DND-41 (cell line): ENCODE results near the gene GTPBP4.

ENCODE experiments used
- ATAC-seq: fragments of 200-7000 bp; cut with Tn5 transposase; 3 replicates; pipeline ENCODE4 v1.9.1; 2021; ENCODE audit warnings: low read depth; ENCODE audit not compliant: insufficient read depth
- DNase-seq: peaks from one replicate; pipeline ENCODE4 v3.0.0-alpha.2; 2020
- H2AFZ ChIP-seq: 2 replicates; pipeline ENCODE4 v1.6.0; 2012; ENCODE audit warnings: low read depth, low read length
- H3K27ac ChIP-seq: 2 replicates; pipeline ENCODE4 v1.5.1; 2012; ENCODE audit warnings: low read length, inconsistent platforms
- H3K27me3 ChIP-seq: fragments of 200-600 bp; sonication (generic); 2 replicates; pipeline ENCODE4 v1.6.0; 2012; ENCODE audit warnings: low read length, mild to moderate bottlenecking, inconsistent platforms; ENCODE audit not compliant: insufficient read depth, poor library complexity
- H3K36me3 ChIP-seq: 2 replicates; pipeline ENCODE4 v1.5.1; 2012; ENCODE audit warnings: low read length, inconsistent platforms; ENCODE audit not compliant: insufficient read depth
- H3K4me1 ChIP-seq: 2 replicates; pipeline ENCODE4 v1.5.1; 2012; ENCODE audit warnings: mild to moderate bottlenecking, low read length; ENCODE audit not compliant: insufficient read depth
- H3K4me2 ChIP-seq: 2 replicates; pipeline ENCODE4 v1.6.0; 2012; ENCODE audit warnings: mild to moderate bottlenecking, moderate library complexity, low read length, inconsistent platforms; ENCODE audit not compliant: insufficient read depth
- H3K4me3 ChIP-seq, 2 experiments: fragments of 200-600 bp in 1 of 2; shearing (Covaris generic) in 1 of 2; 2 replicates each; pipeline ENCODE4 v1.5.1; 2012 to 2016; ENCODE audit warnings: inconsistent platforms in 2 of 2, low read length in 2 of 2, mild to moderate bottlenecking in 2 of 2, low read depth in 1 of 2, moderate library complexity in 1 of 2
- H3K79me2 ChIP-seq: 2 replicates; pipeline ENCODE4 v1.6.0; 2012; ENCODE audit warnings: low read length, inconsistent platforms; ENCODE audit not compliant: insufficient read depth
- H3K9ac ChIP-seq: 2 replicates; pipeline ENCODE4 v1.6.0; 2012; ENCODE audit warnings: low read depth, mild to moderate bottlenecking, inconsistent platforms, low read length, moderate library complexity
- H3K9me3 ChIP-seq: 2 replicates; pipeline ENCODE4 v1.5.1; 2012; ENCODE audit warnings: low read length, moderate library complexity, mild to moderate bottlenecking, inconsistent platforms; ENCODE audit not compliant: insufficient read depth, severe bottlenecking
- H4K20me1 ChIP-seq: 2 replicates; pipeline ENCODE4 v1.6.0; 2012; ENCODE audit warnings: low read length; ENCODE audit not compliant: insufficient read depth
- EZH2 ChIP-seq: IDR thresholded peaks from 3 replicates; pipeline ENCODE4 v1.6.1; 2012; ENCODE audit warnings: borderline replicate concordance, low read depth, mild to moderate bottlenecking, moderate library complexity, low read length, inconsistent platforms; ENCODE audit not compliant: severe bottlenecking
- TF ChIP-seq, protein P1 (sequence below): IDR thresholded peaks from 2 replicates; pipeline ENCODE4 v1.5.1; 2012; ENCODE audit warnings: borderline replicate concordance, low read length, moderate library complexity, mild to moderate bottlenecking; ENCODE audit not compliant: poor library complexity, severe bottlenecking; ENCODE audit errors: extremely low read depth

The GTPBP4 gene

GRCh38 chr10:983401-983800, 4.8 kb upstream of the GTPBP4 start:
- peaks cover 21% of the 10 kb centered on the region for H3K79me2 ChIP-seq
- no peak overlapping the region for H3K4me3 ChIP-seq
- no peaks in the 10 kb centered on the region; the same call in none of the 2 replicates for H3K36me3 ChIP-seq
- no peak overlapping the region for H3K4me2 ChIP-seq
- no peaks in the 10 kb centered on the region for H3K27me3 ChIP-seq
- H3K9me3 ChIP-seq, result peaks cover 27% of the 10 kb centered on the region
- H3K9ac ChIP-seq, result no peak overlapping the region
- no peak overlapping the region for H2AFZ ChIP-seq
- ATAC-seq, result no peak
- TF ChIP-seq, protein P1, sequence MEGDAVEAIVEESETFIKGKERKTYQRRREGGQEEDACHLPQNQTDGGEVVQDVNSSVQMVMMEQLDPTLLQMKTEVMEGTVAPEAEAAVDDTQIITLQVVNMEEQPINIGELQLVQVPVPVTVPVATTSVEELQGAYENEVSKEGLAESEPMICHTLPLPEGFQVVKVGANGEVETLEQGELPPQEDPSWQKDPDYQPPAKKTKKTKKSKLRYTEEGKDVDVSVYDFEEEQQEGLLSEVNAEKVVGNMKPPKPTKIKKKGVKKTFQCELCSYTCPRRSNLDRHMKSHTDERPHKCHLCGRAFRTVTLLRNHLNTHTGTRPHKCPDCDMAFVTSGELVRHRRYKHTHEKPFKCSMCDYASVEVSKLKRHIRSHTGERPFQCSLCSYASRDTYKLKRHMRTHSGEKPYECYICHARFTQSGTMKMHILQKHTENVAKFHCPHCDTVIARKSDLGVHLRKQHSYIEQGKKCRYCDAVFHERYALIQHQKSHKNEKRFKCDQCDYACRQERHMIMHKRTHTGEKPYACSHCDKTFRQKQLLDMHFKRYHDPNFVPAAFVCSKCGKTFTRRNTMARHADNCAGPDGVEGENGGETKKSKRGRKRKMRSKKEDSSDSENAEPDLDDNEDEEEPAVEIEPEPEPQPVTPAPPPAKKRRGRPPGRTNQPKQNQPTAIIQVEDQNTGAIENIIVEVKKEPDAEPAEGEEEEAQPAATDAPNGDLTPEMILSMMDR, result no peak
- no peak for TF ChIP-seq EZH2
- no peak overlapping the region for H3K27ac ChIP-seq
- H3K4me1 ChIP-seq, result peaks cover 9% of the 10 kb centered on the region
- 0 out of 2 replicates have a peak, but pooled peaks cover 1% of the 10 kb centered on the region for H4K20me1 ChIP-seq
- no peak for DNase-seq

DNA sequence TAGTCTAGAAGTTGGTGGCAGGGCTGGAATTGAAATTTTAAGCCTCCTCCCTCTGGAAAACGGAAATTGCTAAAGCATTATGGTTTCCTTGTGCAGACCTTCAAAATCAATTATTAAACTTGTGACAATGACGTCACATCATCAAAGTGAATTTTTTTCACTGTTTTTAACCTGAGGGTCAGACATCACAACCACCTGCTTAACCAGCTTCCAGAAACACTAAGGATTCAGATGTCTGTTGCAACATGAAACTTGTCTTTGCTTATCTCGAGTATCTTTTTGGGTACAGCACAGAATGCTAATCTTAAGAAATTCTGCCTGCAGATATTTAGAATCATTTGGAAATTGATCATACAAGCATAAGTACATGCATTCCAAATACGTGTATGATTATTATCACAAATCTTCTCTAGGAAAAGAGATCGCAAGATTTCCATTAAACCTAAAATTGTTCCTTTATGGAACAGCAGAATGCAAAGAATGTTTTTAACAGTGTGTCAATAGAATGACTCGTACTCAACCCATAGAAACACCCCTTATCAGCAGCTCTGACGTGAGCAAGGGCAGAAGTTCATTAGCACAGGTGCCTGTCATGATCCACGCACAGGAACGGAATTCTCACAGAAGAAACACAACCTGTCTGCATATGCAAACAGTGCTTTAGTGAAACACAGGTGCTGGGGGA, 4.1 kb upstream of the GTPBP4 start:
- Histone ChIP-seq H2AFZ (no peak overlapping the region), H3K9me3 (peaks cover 21% of the 10 kb centered on the region), H3K36me3 (peaks cover 4% of the 10 kb centered on the region), H3K4me2 (no peak overlapping the region), H3K79me2 (peaks cover 28% of the 10 kb centered on the region), H3K4me3 (no peak overlapping the region), H3K9ac (no peak overlapping the region), H3K4me1 (peaks cover 12% of the 10 kb centered on the region), H3K27me3 (no peaks in the 10 kb centered on the region), H3K27ac (no peak overlapping the region), H4K20me1 (peaks cover 6% of the 10 kb centered on the region; the same call in 1 of the 2 replicates)
- ATAC-seq (no peak), DNase-seq (no peak)
- TF ChIP-seq EZH2, result no peak
- TF ChIP-seq, protein P1, result no peak

GRCh38 chr10:985361-985760, 2.9 kb upstream of the GTPBP4 start:
- Histone ChIP-seq H3K4me2 (no peak overlapping the region), H2AFZ (no peak overlapping the region), H3K36me3 (peaks cover 12% of the 10 kb centered on the region), H3K9ac (no peak overlapping the region), H3K4me3 (no peak overlapping the region), H4K20me1 (peaks cover 15% of the 10 kb centered on the region), H3K9me3 (peaks cover 13% of the 10 kb centered on the region), H3K27me3 (no peaks in the 10 kb centered on the region), H3K4me1 (peaks cover 25% of the 10 kb centered on the region), H3K79me2 (peaks cover 40% of the 10 kb centered on the region), H3K27ac (no peak overlapping the region)
- no peak for ATAC-seq
- no peak for DNase-seq
- no peak for TF ChIP-seq EZH2
- TF ChIP-seq, protein P1, result no peak
